ENCODE data around the gene EMC8.
"Not testable (repeated sequence)": the region's sequence is repeated elsewhere in the genome, so short reads cannot be mapped to it uniquely, and the experiment has no call there.

The EMC8 gene

GRCh38 chr16:85812031-85812807 lies 12.9 kb upstream of the EMC8 start:
- DNase-seq, result no peak

GRCh38 chr16:85810742-85811115 lies 11.4 kb upstream of the EMC8 start:
- no peak for DNase-seq

GRCh38 chr16:85810097-85810741 lies 10.9 kb upstream of the EMC8 start:
- DNase-seq, result no peak

GRCh38 chr16:85809645-85810044 lies 10.3 kb upstream of the EMC8 start:
- no peak for DNase-seq

GRCh38 chr16:85808926-85809325 lies 9.6 kb upstream of the EMC8 start:
- no peak for DNase-seq

GRCh38 chr16:85808104-85808503 lies 8.8 kb upstream of the EMC8 start:
- DNase-seq, result not testable (repeated sequence)

GRCh38 chr16:85807340-85807739 lies 8.0 kb upstream of the EMC8 start:
- not testable (repeated sequence) for DNase-seq

- no peak for DNase-seq
Measured at GRCh38 chr16:85806539-85806938, 7.2 kb upstream of the EMC8 start.

GRCh38 chr16:85805442-85806045 lies 6.2 kb upstream of the EMC8 start:
- DNase-seq, result no peak

GRCh38 chr16:85803570-85803969 lies 4.2 kb upstream of the EMC8 start:
- no peak for DNase-seq

GRCh38 chr16:85800321-85800669 lies 951 bp upstream of the EMC8 start:
- DNase-seq, result no peak

- peak; percentile 36 for DNase-seq
Measured at GRCh38 chr16:85798901-85799496, 345 bp downstream of the EMC8 start.

GRCh38 chr16:85798283-85798776 lies 1.0 kb downstream of the EMC8 start:
- no peak for DNase-seq

GRCh38 chr16:85796599-85796998 lies 2.7 kb downstream of the EMC8 start:
- no peak for DNase-seq

GRCh38 chr16:85796152-85796551 lies 3.2 kb downstream of the EMC8 start:
- no peak for DNase-seq

GRCh38 chr16:85794696-85795095 lies 4.6 kb downstream of the EMC8 start:
- no peak for DNase-seq

- DNase-seq, result no peak
Measured at GRCh38 chr16:85793662-85794298, 5.6 kb downstream of the EMC8 start.

GRCh38 chr16:85789773-85790172 lies 9.6 kb downstream of the EMC8 start:
- no peak for DNase-seq

- DNase-seq, result no peak
Measured at GRCh38 chr16:85788819-85789218, 10.5 kb downstream of the EMC8 start.

GRCh38 chr16:85785927-85786326 lies 13.4 kb downstream of the EMC8 start:
- DNase-seq, result no peak

- DNase-seq, result no peak
Measured at GRCh38 chr16:85784813-85785212, 14.5 kb downstream of the EMC8 start.

GRCh38 chr16:85783441-85783840 lies 15.9 kb downstream of the EMC8 start:
- DNase-seq, result no peak

- no peak for DNase-seq
Measured at GRCh38 chr16:85782451-85782850, 16.9 kb downstream of the EMC8 start.
